ENCODE results near the gene PACS2. TPM values are rescaled to one million over a fixed set of nuclear protein-coding genes. Genes with fewer than 3 reads are reported as not detected.

PACS2 gene
- total and polyA plus RNA-seq, 4 donors: 37.9 to 87.2 (median 71.0) TPM

DNA sequence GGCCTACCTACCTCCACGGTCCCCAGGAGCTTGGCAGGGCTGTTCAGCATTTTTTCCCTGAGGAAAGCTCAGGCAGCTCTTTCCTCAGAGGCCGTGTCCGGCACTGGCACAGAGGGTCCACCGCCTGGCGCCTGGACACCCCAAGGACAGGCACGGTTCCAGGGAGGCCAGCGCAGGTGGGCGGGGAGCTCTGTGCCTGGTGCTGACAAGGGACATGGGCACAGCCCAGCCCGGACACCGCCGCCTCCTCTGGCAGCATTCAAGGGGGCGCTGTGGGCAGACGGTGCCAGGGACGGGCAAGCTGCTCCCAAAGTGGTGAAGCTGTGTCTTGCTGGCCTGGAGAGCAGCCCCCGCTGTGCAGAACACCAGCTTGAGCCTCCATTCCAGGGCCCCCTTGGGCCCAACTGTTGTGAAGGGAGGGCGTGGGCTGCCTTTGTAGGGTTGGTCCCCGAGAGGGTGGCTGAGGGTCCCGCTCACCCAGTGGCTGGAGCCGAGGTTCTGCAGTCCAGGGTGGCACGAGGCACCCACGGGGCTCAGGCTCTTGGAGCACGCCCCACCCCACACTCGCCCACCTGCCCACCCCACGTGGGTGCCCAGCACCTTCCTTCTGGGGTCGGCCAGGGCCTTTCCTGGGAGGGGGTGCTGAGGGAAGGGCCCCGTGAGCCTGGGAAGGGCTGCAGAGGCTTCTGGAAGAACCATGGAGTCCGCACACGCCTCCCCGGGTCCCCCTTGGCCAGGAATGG, 54.5 kb downstream of the PACS2 start:
- WGBS, 2 donors: 95 to 96% methylated on average over 29 of the region's 29 CpGs
- TF ChIP-seq, protein P1, sequence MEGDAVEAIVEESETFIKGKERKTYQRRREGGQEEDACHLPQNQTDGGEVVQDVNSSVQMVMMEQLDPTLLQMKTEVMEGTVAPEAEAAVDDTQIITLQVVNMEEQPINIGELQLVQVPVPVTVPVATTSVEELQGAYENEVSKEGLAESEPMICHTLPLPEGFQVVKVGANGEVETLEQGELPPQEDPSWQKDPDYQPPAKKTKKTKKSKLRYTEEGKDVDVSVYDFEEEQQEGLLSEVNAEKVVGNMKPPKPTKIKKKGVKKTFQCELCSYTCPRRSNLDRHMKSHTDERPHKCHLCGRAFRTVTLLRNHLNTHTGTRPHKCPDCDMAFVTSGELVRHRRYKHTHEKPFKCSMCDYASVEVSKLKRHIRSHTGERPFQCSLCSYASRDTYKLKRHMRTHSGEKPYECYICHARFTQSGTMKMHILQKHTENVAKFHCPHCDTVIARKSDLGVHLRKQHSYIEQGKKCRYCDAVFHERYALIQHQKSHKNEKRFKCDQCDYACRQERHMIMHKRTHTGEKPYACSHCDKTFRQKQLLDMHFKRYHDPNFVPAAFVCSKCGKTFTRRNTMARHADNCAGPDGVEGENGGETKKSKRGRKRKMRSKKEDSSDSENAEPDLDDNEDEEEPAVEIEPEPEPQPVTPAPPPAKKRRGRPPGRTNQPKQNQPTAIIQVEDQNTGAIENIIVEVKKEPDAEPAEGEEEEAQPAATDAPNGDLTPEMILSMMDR (IDR thresholded peaks at IDR 0.05; ENCODE audit: control extremely low read depth, extremely low read depth): no peak

DNA sequence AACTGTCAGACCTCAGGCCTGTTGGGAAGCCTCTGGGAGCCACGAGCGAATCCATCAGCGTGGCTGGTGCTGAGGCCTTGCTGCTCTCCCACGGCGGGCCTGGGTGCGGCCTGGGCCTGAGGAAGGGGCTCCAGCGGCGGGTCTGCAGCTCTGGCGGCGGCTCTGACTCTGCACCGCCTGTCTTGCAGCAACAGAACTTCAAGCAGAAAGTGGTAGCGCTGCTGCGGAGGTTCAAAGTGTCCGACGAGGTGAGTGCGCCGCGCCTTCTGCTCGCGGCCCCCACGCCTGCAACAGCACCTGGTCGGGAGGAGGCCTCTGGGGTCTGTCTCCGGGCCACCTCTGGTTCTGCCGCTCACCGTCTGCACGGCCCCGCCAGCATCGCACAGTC, 55.1 kb downstream of the PACS2 start:
- H3K4me3 ChIP-seq: no peak overlapping the region
- peaks cover 0 to 5% (median 0%) of the 10 kb centered on the region in 5 donors for H3K4me1 ChIP-seq (ENCODE audit: control insufficient read depth in 5 of 5, insufficient read depth in 5 of 5, low read length in 5 of 5)
- 94 to 95% methylated on average over 26 to 28 of the region's 28 CpGs for WGBS, 2 donors
- DNase-seq (no peak), ATAC-seq (ENCODE audit: insufficient read depth, low FRiP score) (no peak)
- H3K27me3 ChIP-seq (ENCODE audit: control insufficient read depth in 3 of 3, insufficient read depth in 3 of 3, low read length in 2 of 3): no peaks in the 10 kb centered on the region
- H3K36me3 ChIP-seq (ENCODE audit: control insufficient read depth in 4 of 4, insufficient read depth in 4 of 4, low read length in 4 of 4): peaks cover 0 to 28% (median 9%) of the 10 kb centered on the region in 4 donors
- H3K27ac ChIP-seq (ENCODE audit: low read depth in 1 of 2, low read length in 1 of 2): no peak overlapping the region
- no peaks in the 10 kb centered on the region for H3K9me3 ChIP-seq (ENCODE audit: control insufficient read depth in 4 of 4, insufficient read depth in 3 of 4, low read length in 3 of 4)
- H3K9ac ChIP-seq (ENCODE audit: insufficient read depth in 1 of 2, low read length in 2 of 2): no peak overlapping the region
- TF ChIP-seq, protein P1 (IDR thresholded peaks at IDR 0.05; ENCODE audit: control extremely low read depth, extremely low read depth): no peak

More for the DNA sequence above, 54.5 kb downstream of the PACS2 start:
- peaks cover 0 to 28% (median 9%) of the 10 kb centered on the region in 4 donors for H3K36me3 ChIP-seq (ENCODE audit: control insufficient read depth in 4 of 4, insufficient read depth in 4 of 4, low read length in 4 of 4)
- H3K9me3 ChIP-seq (ENCODE audit: control insufficient read depth in 4 of 4, insufficient read depth in 3 of 4, low read length in 3 of 4): no peaks in the 10 kb centered on the region
- H3K27ac ChIP-seq (ENCODE audit: low read depth in 1 of 2, low read length in 1 of 2): no peak overlapping the region
- ATAC-seq (ENCODE audit: insufficient read depth, low FRiP score): no peak
- H3K27me3 ChIP-seq (ENCODE audit: control insufficient read depth in 3 of 3, insufficient read depth in 3 of 3, low read length in 2 of 3): no peaks in the 10 kb centered on the region
- DNase-seq: no peak
- peaks cover 0 to 6% (median 0%) of the 10 kb centered on the region in 5 donors for H3K4me1 ChIP-seq (ENCODE audit: control insufficient read depth in 5 of 5, insufficient read depth in 5 of 5, low read length in 5 of 5)
- no peak overlapping the region for H3K4me3 ChIP-seq
- H3K9ac ChIP-seq (ENCODE audit: insufficient read depth in 1 of 2, low read length in 2 of 2): no peak overlapping the region

DNA sequence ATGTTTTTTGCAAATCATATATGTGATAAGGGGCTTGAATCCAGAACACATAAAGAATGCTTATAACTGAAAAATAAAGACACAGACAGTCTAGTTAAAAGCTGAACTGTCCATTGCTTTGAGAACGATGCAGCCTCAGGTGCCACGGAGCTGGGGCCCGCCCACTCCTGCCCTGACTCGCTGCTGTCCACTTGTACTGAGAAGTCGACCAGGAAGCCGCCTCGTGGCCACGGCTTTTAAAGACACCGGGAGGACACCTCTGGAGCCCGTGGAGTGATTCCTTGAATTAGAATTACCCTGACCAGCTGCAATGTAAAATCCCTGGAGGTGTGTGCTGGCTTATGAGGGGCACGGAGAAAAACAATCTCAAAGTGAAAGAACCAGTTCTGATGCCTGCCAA, 59.8 kb downstream of the PACS2 start:
- 72 to 85% methylated on average over 11 of the region's 11 CpGs for WGBS, 2 donors

More for the DNA sequence above, 59.8 kb downstream of the PACS2 start:
- no peak overlapping the region for H3K9ac ChIP-seq (ENCODE audit: insufficient read depth in 1 of 2, low read length in 2 of 2)
- no peaks in the 10 kb centered on the region for H3K27me3 ChIP-seq (ENCODE audit: control insufficient read depth in 3 of 3, insufficient read depth in 3 of 3, low read length in 2 of 3)
- H3K27ac ChIP-seq (ENCODE audit: low read depth in 1 of 2, low read length in 1 of 2): no peak overlapping the region
- ATAC-seq (ENCODE audit: insufficient read depth, low FRiP score): no peak
- no peaks in the 10 kb centered on the region for H3K9me3 ChIP-seq (ENCODE audit: control insufficient read depth in 4 of 4, insufficient read depth in 3 of 4, low read length in 3 of 4)
- no peaks in the 10 kb centered on the region for H3K4me1 ChIP-seq (ENCODE audit: control insufficient read depth in 5 of 5, insufficient read depth in 5 of 5, low read length in 5 of 5)
- H3K36me3 ChIP-seq (ENCODE audit: control insufficient read depth in 4 of 4, insufficient read depth in 4 of 4, low read length in 4 of 4): peaks cover 0 to 5% (median 4%) of the 10 kb centered on the region in 4 donors
- DNase-seq: no peak
- TF ChIP-seq, protein P1 (IDR thresholded peaks at IDR 0.05; ENCODE audit: control extremely low read depth, extremely low read depth): no peak
- H3K4me3 ChIP-seq: no peak overlapping the region
